ENCODE data around the gene METTL25B. TPM values are rescaled to one million over a fixed set of nuclear protein-coding genes. Genes with fewer than 3 reads are reported as not detected.
"Not testable (repeated sequence)": the region's sequence is repeated elsewhere in the genome, so short reads cannot be mapped to it uniquely, and the experiment has no call there.

The METTL25B gene
- total and polyA plus RNA-seq, 2 of the 13 experiments (the other 11 are each of a cell fraction or from before 2014, with no cell fraction given): 11.9 to 24.0 TPM

GRCh38 chr1:156757572-156758253, 29.4 kb downstream of the METTL25B start:
- BruUV-seq (replicated peaks); H3K79me2 ChIP-seq (ENCODE audit: insufficient read depth, low read length); CTCF ChIA-PET (ENCODE audit: low intra/inter-chr PET ratio, low total read pairs); in situ Hi-C loops (cut with HindIII; ENCODE audit: extremely low pct_ligation_motif_present, low pct_unique_long_range_greater_than_20kb); H3K4me1 ChIP-seq (ENCODE audit: insufficient read depth, low read length); H2AFZ ChIP-seq (ENCODE audit: low read length); ATAC-seq; DNase-seq (ENCODE audit: low spot score); intact Hi-C loops (cut with micrococcal nuclease; ENCODE audit: unreplicated experiment); H3K4me3 ChIP-seq (replicated peaks in 1 of 3; ENCODE audit: insufficient read depth in 1 of 3, low read depth in 2 of 3, low read length in 3 of 3); H3K36me3 ChIP-seq (replicated peaks in 1 of 2; ENCODE audit: control insufficient read depth in 1 of 2, insufficient read depth in 2 of 2, low read length in 2 of 2); H4K20me1 ChIP-seq (ENCODE audit: insufficient read depth, low read length); H3K9ac ChIP-seq (ENCODE audit: insufficient read depth, low read depth, low read length); H3K27ac ChIP-seq (ENCODE audit: extremely low read length, insufficient read depth, low read length); FAIRE-seq; H3K9me3 ChIP-seq (ENCODE audit: low read length); H3K27me3 ChIP-seq (ENCODE audit: control insufficient read depth in 1 of 2, insufficient read depth in 2 of 2, low read length in 2 of 2); H3K4me2 ChIP-seq (ENCODE audit: low read depth, low read length): not testable (repeated sequence)
- POLR2A ChIA-PET: interaction anchor here (2.6 kb wide), 1 partner anchor 9 kb away, joined by 12 read pairs; the partner anchor contains the start of gene PRCC
- WGBS (ENCODE audit: low lambda C conversion rate): 98% methylated on average over 10 of the region's 10 CpGs

GRCh38 chr1:156760092-156760795, 32.0 kb downstream of the METTL25B start:
- ChIA-PET CTCF (ENCODE audit: low intra/inter-chr PET ratio, low total read pairs) (no interaction called here), POLR2A (interaction anchor here (1.1 kb wide), 1 partner anchor 9 kb away, joined by 5 read pairs; the partner anchor contains the start of gene HDGF)
- H3K4me1 ChIP-seq (ENCODE audit: insufficient read depth, low read length): no peaks in the 10 kb centered on the region
- FAIRE-seq (no peak), DNase-seq (ENCODE audit: low spot score) (no peak), ATAC-seq (no peak)
- no peak overlapping the region for H3K4me2 ChIP-seq (ENCODE audit: low read depth, low read length)
- H4K20me1 ChIP-seq (ENCODE audit: insufficient read depth, low read length): no peaks in the 10 kb centered on the region
- H3K79me2 ChIP-seq (ENCODE audit: insufficient read depth, low read length): no peaks in the 10 kb centered on the region
- no peak overlapping the region for H3K27ac ChIP-seq (ENCODE audit: extremely low read length, insufficient read depth, low read length)
- no peak overlapping the region for H3K4me3 ChIP-seq (replicated peaks in 1 of 3; ENCODE audit: insufficient read depth in 1 of 3, low read depth in 2 of 3, low read length in 3 of 3)
- no peak overlapping the region for H2AFZ ChIP-seq (ENCODE audit: low read length)
- H3K36me3 ChIP-seq (replicated peaks in 1 of 2; ENCODE audit: control insufficient read depth in 1 of 2, insufficient read depth in 2 of 2, low read length in 2 of 2): no peaks in the 10 kb centered on the region
- intact Hi-C loops (cut with micrococcal nuclease; ENCODE audit: unreplicated experiment) (no loop called here), in situ Hi-C loops (cut with HindIII; ENCODE audit: extremely low pct_ligation_motif_present, low pct_unique_long_range_greater_than_20kb) (no loop called here)
- 71% methylated on average over 6 of the region's 6 CpGs for WGBS (ENCODE audit: low lambda C conversion rate)
- no peaks in the 10 kb centered on the region for H3K9me3 ChIP-seq (ENCODE audit: low read length)
- TF ChIP-seq ZNF496 (CRISPR knock-in tag; IDR thresholded peaks at IDR 0.05; ENCODE audit: insufficient replicate concordance): no peak
- no peak for TF ChIP-seq RNF2 (conservative IDR thresholded peaks at IDR 0.05; ENCODE audit: low read depth)
- TF ChIP-seq TRAFD1 (CRISPR knock-in tag; IDR thresholded peaks at IDR 0.05; ENCODE audit: borderline replicate concordance): no peak
- TF ChIP-seq ZNF772 (CRISPR knock-in tag; IDR thresholded peaks at IDR 0.05): no peak
- TF ChIP-seq TBP (CRISPR knock-in tag; IDR thresholded peaks at IDR 0.05): no peak
- no peak for TF ChIP-seq ZNF737 (CRISPR knock-in tag; IDR thresholded peaks at IDR 0.05; ENCODE audit: borderline replicate concordance)
- no peak for TF ChIP-seq ZSCAN9 (CRISPR knock-in tag; IDR thresholded peaks at IDR 0.05; ENCODE audit: borderline replicate concordance)
- TF ChIP-seq SOX5 (CRISPR knock-in tag; IDR thresholded peaks at IDR 0.05; ENCODE audit: borderline replicate concordance): no peak
- no peak for TF ChIP-seq NFIB (CRISPR knock-in tag; IDR thresholded peaks at IDR 0.05; ENCODE audit: borderline replicate concordance)
- no peak for TF ChIP-seq ZBTB39 (CRISPR knock-in tag; IDR thresholded peaks at IDR 0.05)
- TF ChIP-seq ZBTB3 (CRISPR knock-in tag; IDR thresholded peaks at IDR 0.05; ENCODE audit: borderline replicate concordance, low read depth): no peak
- TF ChIP-seq ZNF607 (CRISPR knock-in tag; IDR thresholded peaks at IDR 0.05; ENCODE audit: borderline replicate concordance): no peak
- H3K9ac ChIP-seq (ENCODE audit: insufficient read depth, low read depth, low read length): no peak overlapping the region
- H3K27me3 ChIP-seq (ENCODE audit: control insufficient read depth in 1 of 2, insufficient read depth in 2 of 2, low read length in 2 of 2): no peaks in the 10 kb centered on the region
- no TSS peak for BruUV-seq (replicated peaks)

Measured in HepG2 (cell line).